Neutrophil (primary cell): ENCODE results near the gene PAX3.

ENCODE experiments used
- H3K27ac ChIP-seq: fragments of 200-600 bp; sonication (generic); 2 replicates; pipeline ENCODE4 v1.5.1; 2016; ENCODE audit warnings: mild to moderate bottlenecking, moderate library complexity
- H3K27me3 ChIP-seq: fragments of 200-600 bp; sonication (generic); 2 replicates; pipeline ENCODE4 v1.6.0; 2016; ENCODE audit warnings: mild to moderate bottlenecking
- H3K36me3 ChIP-seq: fragments of 200-600 bp; sonication (generic); 2 replicates; pipeline ENCODE4 v1.5.1; 2017
- H3K4me1 ChIP-seq, 2 experiments: fragments of 200-600 bp in 1 of 2; sonication (generic) in 1 of 2; 1 replicate in 1 of 2; 2 replicates in 1 of 2; pipeline versions ENCODE4 v1.5.1 to v1.6.1; 2013 to 2016; ENCODE audit warnings: low read depth in 1 of 2, low read length in 1 of 2, mild to moderate bottlenecking in 1 of 2, moderate library complexity in 1 of 2; ENCODE audit not compliant: control insufficient read depth in 1 of 2, insufficient read depth in 1 of 2
- H3K4me3 ChIP-seq, 2 experiments: fragments of 200-600 bp in 1 of 2; sonication (generic) in 1 of 2; 1 replicate in 1 of 2; 2 replicates in 1 of 2; pipeline ENCODE4 v1.5.1; 2013 to 2016; ENCODE audit warnings: low read depth in 1 of 2, low read length in 1 of 2, mild to moderate bottlenecking in 1 of 2, moderate library complexity in 1 of 2
- H3K9me3 ChIP-seq: fragments of 200-600 bp; sonication (generic); 2 replicates; pipeline ENCODE4 v1.5.1; 2016
- CTCF ChIP-seq: fragments of 200-600 bp; sonication (generic); IDR thresholded peaks from 2 replicates; pipeline ENCODE4 v1.5.1; 2016; ENCODE audit warnings: antibody characterized with exemption

Gene PAX3

GRCh38 chr2:222214885-222215284 lies 83.9 kb downstream of the PAX3 start:
- Histone ChIP-seq H3K27me3 (no peaks in the 10 kb centered on the region), H3K4me3 (no peak overlapping the region), H3K27ac (no peak overlapping the region), H3K4me1 (no peaks in the 10 kb centered on the region), H3K36me3 (no peaks in the 10 kb centered on the region), H3K9me3 (no peaks in the 10 kb centered on the region)
- TF ChIP-seq CTCF = no peak

- H3K27me3 ChIP-seq = no peaks in the 10 kb centered on the region
- H3K36me3 ChIP-seq = no peaks in the 10 kb centered on the region
- no peak overlapping the region for H3K4me3 ChIP-seq
- H3K4me1 ChIP-seq = no peaks in the 10 kb centered on the region
- no peak overlapping the region for H3K27ac ChIP-seq
- no peaks in the 10 kb centered on the region for H3K9me3 ChIP-seq
- no peak for TF ChIP-seq CTCF
Measured at GRCh38 chr2:222213049-222213448, 85.7 kb downstream of the PAX3 start.

GRCh38 chr2:222212571-222212970 lies 86.2 kb downstream of the PAX3 start:
- no peak overlapping the region for H3K4me3 ChIP-seq
- no peaks in the 10 kb centered on the region for H3K4me1 ChIP-seq
- no peak overlapping the region for H3K27ac ChIP-seq
- no peaks in the 10 kb centered on the region for H3K9me3 ChIP-seq
- no peaks in the 10 kb centered on the region for H3K36me3 ChIP-seq
- TF ChIP-seq CTCF = no peak
- H3K27me3 ChIP-seq = no peaks in the 10 kb centered on the region

- no peak for TF ChIP-seq CTCF
- Histone ChIP-seq H3K36me3 (no peaks in the 10 kb centered on the region), H3K4me1 (no peaks in the 10 kb centered on the region), H3K9me3 (no peaks in the 10 kb centered on the region), H3K27ac (no peak overlapping the region), H3K4me3 (no peak overlapping the region), H3K27me3 (no peaks in the 10 kb centered on the region)
Measured at GRCh38 chr2:222208010-222208690, 90.6 kb downstream of the PAX3 start.

GRCh38 chr2:222205136-222205535 lies 93.7 kb downstream of the PAX3 start:
- Histone ChIP-seq H3K27ac (no peak overlapping the region), H3K36me3 (no peaks in the 10 kb centered on the region), H3K27me3 (no peaks in the 10 kb centered on the region), H3K4me1 (no peaks in the 10 kb centered on the region), H3K4me3 (no peak overlapping the region), H3K9me3 (no peaks in the 10 kb centered on the region)
- no peak for TF ChIP-seq CTCF
